Measurements from ENCODE around the gene ABLIM1.

GRCh38 chr10:114519756-114520293 is 138.2 kb downstream of the ABLIM1 start:
- TF ChIP-seq CTCF (IDR thresholded peaks at IDR 0.05) (no peak), POLR2A (IDR thresholded peaks at IDR 0.05) (no peak)
